Fibroblast of upper back skin (primary cell): ENCODE results near the gene OR1Q1.
"Not testable (repeated sequence)": the region's sequence is repeated elsewhere in the genome, so short reads cannot be mapped to it uniquely, and the experiment has no call there.

Experiments used
- DNase-seq: peaks from one replicate; pipeline ENCODE4 v3.0.0-alpha.2; 2013

Gene OR1Q1

GRCh38 chr9:122614362-122614761 lies at the start of gene OR1Q1:
Gene OR1Q1, plus strand, starts transcription at chr9:122614738. Its CDS starts 0 bp downstream, at chr9:122614738.
- DNase-seq = no peak

GRCh38 chr9:122567901-122568300 lies 46.6 kb upstream of the OR1Q1 start:
- DNase-seq = no peak

- no peak for DNase-seq
These were observed 42.1 kb upstream of the OR1Q1 start for GRCh38 chr9:122572456-122572855.

GRCh38 chr9:122579874-122580273 lies 34.7 kb upstream of the OR1Q1 start:
- no peak for DNase-seq

- peak; percentile 4 for DNase-seq
These were observed 34.2 kb upstream of the OR1Q1 start for GRCh38 chr9:122580360-122580759.

GRCh38 chr9:122583284-122583683 lies 31.3 kb upstream of the OR1Q1 start, which contains the start of gene OR1L8:
Gene OR1L8, minus strand, starts transcription at chr9:122583384. Its CDS starts 14,907 bp downstream, at chr9:122568477.
- DNase-seq = not testable (repeated sequence)

- no peak for DNase-seq
These were observed 8.8 kb upstream of the OR1Q1 start for GRCh38 chr9:122605691-122606090.

- no peak for DNase-seq
These were observed 8.0 kb upstream of the OR1Q1 start for GRCh38 chr9:122606587-122606986.

- no peak for DNase-seq
These were observed 4.7 kb upstream of the OR1Q1 start for GRCh38 chr9:122609804-122610203.

GRCh38 chr9:122619996-122620395 lies 5.5 kb downstream of the OR1Q1 start:
- DNase-seq = no peak

GRCh38 chr9:122642226-122642625 lies 27.7 kb downstream of the OR1Q1 start:
- DNase-seq = no peak

GRCh38 chr9:122656378-122656777 lies 41.8 kb downstream of the OR1Q1 start:
- DNase-seq = no peak

- DNase-seq = no peak
These were observed 43.0 kb downstream of the OR1Q1 start, which contains the start of gene OR1B1 for GRCh38 chr9:122657527-122657926. Gene OR1B1, minus strand, starts transcription at chr9:122657627.

GRCh38 chr9:122661416-122661815 lies 46.9 kb downstream of the OR1Q1 start, which contains the start of gene OR1L1:
Gene OR1L1, plus strand, starts transcription at chr9:122661716. Its CDS starts 0 bp downstream, at chr9:122661716.
- no peak for DNase-seq
